ENCODE results near the gene HSPH1.

GRCh38 chr13:31199849-31200636, 38.3 kb upstream of the HSPH1 start, which contains the start of gene B3GLCT:
- TF ChIP-seq, protein P1, sequence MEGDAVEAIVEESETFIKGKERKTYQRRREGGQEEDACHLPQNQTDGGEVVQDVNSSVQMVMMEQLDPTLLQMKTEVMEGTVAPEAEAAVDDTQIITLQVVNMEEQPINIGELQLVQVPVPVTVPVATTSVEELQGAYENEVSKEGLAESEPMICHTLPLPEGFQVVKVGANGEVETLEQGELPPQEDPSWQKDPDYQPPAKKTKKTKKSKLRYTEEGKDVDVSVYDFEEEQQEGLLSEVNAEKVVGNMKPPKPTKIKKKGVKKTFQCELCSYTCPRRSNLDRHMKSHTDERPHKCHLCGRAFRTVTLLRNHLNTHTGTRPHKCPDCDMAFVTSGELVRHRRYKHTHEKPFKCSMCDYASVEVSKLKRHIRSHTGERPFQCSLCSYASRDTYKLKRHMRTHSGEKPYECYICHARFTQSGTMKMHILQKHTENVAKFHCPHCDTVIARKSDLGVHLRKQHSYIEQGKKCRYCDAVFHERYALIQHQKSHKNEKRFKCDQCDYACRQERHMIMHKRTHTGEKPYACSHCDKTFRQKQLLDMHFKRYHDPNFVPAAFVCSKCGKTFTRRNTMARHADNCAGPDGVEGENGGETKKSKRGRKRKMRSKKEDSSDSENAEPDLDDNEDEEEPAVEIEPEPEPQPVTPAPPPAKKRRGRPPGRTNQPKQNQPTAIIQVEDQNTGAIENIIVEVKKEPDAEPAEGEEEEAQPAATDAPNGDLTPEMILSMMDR (IDR thresholded peaks at IDR 0.05; ENCODE audit: low read depth, low read length): peak; percentile 69
- TF ChIP-seq EZH2phosphoT487 (IDR thresholded peaks at IDR 0.05; ENCODE audit: low read depth): no peak

Data from OCI-LY3 (cell line).